IPS-NIHi7 (cell line): ENCODE results near the gene KRTAP5-7.

ENCODE experiments used
- DNase-seq: peaks from one replicate; pipeline ENCODE4 v3.0.0; 2012; ENCODE audit warnings: mixed read lengths; ENCODE audit errors: extremely low spot score

The KRTAP5-7 gene

DNA sequence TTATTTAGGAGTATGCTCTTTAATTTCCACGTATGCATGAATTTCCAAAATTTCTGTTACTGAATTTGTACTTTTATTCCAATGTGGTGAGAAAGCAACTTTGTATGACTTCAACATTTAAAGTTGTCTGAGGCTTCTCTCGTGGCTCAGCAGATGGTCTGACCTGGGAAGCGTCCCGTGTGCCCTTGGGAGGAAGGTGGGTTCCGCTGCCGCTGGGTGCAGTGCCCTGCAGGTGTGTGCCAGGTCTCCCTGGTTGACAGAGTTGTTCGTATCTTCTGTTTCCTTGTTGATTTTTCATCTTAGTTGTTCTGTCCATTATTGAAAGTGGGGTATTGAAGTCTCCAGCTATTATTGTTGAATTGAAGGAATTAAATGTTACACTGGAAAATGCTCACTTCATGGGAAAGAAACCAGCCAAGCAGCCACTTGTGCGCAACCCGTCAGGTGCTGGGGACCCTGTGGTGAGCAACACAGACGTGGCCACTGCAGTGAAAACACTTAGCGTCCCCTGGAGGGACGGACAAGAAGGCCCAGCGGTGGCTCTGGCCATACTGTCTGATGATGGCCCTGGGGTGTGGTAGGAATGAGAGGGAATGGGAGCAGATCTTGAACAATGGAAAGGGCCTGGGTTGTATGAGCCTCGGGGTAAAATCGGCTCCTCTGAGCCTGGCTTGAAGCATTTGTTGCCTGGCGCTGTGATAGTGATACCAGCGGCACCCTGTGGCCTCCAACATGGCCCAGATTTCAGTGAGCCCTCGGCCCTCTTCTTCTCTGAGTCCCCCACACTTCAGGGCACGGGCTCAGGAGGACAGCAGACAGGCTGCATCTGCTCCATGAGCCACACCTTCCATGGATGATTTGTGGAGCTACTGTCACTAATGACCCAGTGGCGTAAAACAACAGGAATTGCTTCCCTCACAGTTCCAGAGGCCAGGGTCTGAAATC is 31.5 kb upstream of the KRTAP5-7 start:
- DNase-seq = no peak

DNA sequence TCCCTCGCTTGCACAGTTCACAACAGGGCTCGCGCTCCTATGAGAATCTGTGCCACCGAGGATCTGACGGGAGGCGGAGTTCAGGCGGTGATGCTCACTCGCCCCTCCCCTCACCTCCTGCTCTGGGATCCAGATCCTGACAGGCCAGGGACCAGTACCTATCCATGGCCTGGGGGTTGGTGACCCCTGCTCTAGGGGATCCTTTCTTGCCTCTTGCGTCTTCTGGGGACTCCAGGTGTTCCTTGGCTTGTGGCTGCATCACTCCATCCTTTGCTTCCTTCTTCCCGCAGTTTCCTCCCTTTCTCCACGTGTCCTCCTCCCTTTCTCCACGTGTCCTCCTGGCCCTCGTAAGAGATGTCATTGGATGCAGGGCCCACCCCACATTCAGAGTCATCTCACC is 30.6 kb upstream of the KRTAP5-7 start:
- DNase-seq = no peak

- no peak for DNase-seq
Observed at GRCh38 chr11:71498091-71498490, 29.0 kb upstream of the KRTAP5-7 start.

DNA sequence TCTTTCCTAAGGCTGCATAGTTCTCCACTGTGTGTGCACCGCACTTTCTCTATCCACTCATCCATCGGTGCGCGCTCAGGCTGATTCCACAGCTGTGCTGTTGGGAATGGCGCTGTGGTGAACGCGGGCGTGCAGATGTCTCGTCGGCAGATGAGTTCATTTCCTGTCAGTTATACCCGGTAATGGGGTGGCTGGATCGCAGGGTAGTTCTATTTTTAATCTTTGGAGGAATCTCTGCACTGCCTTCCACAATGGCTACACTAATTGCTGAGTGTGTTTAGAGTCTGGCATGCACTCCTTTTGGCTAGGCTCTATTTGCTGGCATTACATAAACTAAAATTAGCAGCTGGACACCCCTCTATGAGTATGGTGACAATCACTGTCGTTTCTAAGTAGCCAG is 27.9 kb upstream of the KRTAP5-7 start:
- no peak for DNase-seq

GRCh38 chr11:71499546-71499945 is 27.5 kb upstream of the KRTAP5-7 start:
- no peak for DNase-seq

GRCh38 chr11:71500601-71501021 is 26.5 kb upstream of the KRTAP5-7 start:
- DNase-seq = no peak

DNA sequence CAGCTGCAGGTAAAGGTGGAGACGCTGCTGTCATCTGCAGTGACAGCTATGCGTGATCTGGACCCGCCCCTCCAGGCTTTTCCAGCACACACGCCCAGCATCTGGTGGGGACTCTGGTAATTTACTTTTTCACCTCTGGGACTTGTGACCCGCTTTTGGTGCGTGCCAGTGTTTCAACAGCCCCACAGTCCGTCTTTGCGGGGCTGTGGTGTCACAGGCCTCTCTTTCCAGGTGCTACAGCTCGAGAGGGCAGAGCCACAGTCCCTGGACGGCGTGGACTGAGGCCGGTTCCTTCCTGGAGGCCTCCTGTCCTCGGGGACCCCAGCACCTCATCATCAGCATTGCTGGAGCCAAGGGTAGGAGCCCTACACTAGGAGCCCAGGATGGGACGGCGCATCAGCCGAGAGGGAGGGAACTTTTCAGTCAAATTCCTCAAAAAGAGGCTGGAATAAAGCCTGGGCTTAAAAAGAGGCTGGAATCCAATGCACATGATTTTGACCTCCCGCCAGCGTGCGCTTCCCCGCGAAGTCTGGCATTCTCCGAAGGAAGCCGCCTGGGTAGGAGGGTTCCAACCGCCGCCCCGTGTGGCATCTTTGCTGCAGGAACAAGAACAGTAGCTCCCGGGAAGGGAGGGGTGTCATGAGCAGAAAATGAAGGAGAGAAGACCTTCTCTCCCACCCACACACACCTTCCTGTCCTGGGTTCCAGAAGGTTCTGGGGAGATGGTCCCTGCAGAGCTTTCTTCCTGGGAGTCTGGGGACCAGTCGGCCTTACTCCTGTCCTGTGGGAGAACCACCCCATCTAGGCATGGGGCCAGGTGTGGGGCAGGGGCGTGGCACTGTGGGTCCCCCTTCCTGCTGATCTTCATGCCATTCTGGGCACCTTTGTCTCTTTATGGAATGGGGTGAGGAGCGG is 25.7 kb upstream of the KRTAP5-7 start:
- no peak for DNase-seq

- no peak for DNase-seq
Observed at GRCh38 chr11:71502026-71502425, 25.0 kb upstream of the KRTAP5-7 start.

- no peak for DNase-seq
Observed at GRCh38 chr11:71502871-71503435, 24.1 kb upstream of the KRTAP5-7 start.

DNA sequence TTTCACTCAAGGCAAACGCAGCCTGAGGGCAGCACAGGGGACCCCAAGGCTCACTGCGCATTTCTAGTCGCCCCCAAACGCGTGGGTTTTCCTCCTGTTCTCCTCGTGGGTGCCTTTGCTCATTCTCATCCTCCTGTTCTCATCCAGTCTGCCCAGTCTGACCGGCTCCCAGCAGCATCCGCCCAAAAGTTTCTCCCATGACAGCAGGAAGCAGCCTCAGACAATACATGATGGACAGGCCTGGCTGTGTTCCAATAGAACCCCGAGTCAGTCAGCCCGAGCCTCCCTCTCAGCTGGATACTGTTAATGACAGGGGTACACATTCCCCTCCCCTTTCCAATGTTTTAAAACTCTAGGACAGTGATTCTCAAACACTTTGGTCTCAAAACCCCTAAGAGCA is 22.5 kb upstream of the KRTAP5-7 start:
- DNase-seq = peak; percentile 41

DNA sequence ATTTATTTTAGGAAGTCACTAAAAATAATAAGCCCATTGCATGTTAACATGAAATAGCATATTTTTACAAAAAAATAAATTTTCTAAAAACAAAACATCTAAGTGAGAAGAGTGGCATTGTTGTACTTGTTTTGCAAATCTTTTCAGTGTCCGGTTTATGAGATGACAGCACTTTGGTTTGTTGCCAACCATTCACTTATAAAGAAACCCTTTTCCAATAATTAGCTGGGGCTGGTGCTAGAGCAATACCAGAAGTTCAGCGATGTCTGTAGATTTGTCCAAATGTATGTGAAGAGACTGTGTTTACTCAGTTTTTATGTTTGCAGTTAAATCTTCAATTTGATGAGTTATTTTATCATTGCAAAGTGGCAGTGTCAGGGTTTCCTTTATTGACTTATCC is 22.1 kb upstream of the KRTAP5-7 start:
- no peak for DNase-seq

DNA sequence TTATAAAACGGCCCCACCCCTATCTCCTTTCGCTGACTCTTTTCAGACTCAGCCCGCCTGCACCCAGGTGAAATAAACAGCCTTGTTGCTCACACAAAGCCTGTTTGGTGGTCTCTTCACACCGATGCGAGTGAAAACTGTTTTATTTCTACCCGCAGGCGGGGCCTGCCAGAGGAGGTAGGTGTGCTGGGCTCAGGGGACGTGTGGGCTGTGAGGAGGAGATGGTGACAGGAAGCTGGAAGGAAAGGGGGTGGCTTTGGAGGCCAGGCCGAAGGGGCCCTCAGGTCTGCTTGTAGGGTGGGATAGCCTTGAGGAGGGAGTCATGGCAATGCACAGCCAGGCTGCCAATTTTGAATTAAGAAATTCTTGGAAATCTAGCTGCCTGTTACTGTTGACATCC is 21.3 kb upstream of the KRTAP5-7 start:
- no peak for DNase-seq

- DNase-seq = no peak
Observed at GRCh38 chr11:71507102-71507501, 20.0 kb upstream of the KRTAP5-7 start.

GRCh38 chr11:71518506-71519471 is 8.3 kb upstream of the KRTAP5-7 start:
- DNase-seq = no peak

DNA sequence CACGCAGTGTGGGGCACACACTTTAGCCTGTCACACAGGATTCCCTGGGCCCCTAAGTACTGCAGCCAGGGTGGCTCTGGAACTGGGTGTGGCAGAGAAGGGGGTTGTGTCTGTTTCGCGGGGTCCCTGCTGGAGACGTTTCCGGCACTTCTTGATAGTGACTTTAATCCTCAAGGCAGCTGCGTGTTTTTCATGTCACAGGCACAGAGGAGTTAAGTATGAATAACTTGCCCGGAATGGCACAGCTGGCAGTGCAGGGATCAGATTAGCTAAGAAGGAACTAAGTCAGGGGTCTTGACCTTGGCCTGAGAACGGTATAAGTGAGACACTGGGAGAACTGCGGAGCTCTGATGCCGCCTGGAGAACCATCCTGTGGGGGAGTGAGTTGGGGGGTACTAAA is 7.5 kb upstream of the KRTAP5-7 start:
- DNase-seq = no peak

DNA sequence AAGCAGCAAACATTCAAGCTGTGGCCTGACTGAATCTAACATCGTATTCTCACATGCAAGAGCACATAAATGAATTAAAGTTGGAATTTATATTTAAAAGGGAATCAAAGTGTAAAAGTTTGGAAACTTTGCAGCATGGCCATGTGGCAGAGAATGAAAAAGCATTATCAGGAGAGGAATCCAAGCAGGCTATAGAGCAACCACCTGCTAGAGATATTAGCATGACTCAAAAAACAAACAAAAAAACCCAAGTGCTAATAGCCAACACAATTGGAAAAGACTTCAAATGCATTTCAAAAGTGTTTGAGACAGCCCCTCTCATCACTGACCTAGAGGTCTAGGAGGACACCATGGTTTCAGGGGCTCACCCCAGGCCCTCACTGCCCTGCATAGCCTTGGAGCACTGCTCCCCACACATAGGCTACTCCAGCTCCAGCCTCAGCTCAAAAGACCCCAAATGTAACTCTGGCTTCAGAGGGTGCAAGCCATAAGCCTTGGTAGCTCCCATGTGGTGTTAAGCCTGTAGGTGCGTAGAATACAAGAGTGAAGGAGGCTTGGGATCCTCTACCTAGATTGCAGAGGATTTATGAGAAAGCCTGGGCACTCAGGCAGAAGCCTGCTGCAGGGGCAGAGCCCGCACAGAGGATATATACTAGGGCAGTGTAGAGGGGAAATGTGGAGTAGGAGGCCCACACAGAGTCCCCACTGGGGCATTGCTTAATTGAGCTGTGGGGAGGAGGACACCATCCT is 1.7 kb upstream of the KRTAP5-7 start:
- no peak for DNase-seq

- DNase-seq = no peak
Observed at GRCh38 chr11:71525938-71526495, 1.1 kb upstream of the KRTAP5-7 start.

GRCh38 chr11:71527576-71528210 is 626 bp downstream of the KRTAP5-7 start:
- no peak for DNase-seq

- no peak for DNase-seq
Observed at GRCh38 chr11:71530602-71531001, 3.5 kb downstream of the KRTAP5-7 start.
